HepG2 (cell line): ENCODE data around the gene OGFOD3. TPM values are rescaled to one million over a fixed set of nuclear protein-coding genes. Genes with fewer than 3 reads are reported as not detected.

Experiments
- CBX5 ChIP-seq: sonication (generic); formaldehyde crosslinking; IDR thresholded peaks from 2 replicates; pipeline ENCODE4 v1.4.0; 2020; ENCODE audit warnings: missing genetic modification reagents, borderline replicate concordance
- HNF1A ChIP-seq, 2 experiments: sonication (generic) in 1 of 2; formaldehyde crosslinking in 1 of 2; IDR thresholded peaks; 2 replicates each; pipeline versions ENCODE4 v1.4.0 to v1.6.1; 2016 to 2020; ENCODE audit warnings: borderline replicate concordance in 1 of 2, low read depth in 1 of 2, mild to moderate bottlenecking in 1 of 2, missing genetic modification reagents in 1 of 2
- HNRNPUL1 ChIP-seq: fragments of 200-400 bp; formaldehyde crosslinking; IDR thresholded peaks from 2 replicates; pipeline ENCODE4 v1.6.1; 2017; ENCODE audit warnings: low read depth, mild to moderate bottlenecking, low read length, moderate library complexity
- MAF1 ChIP-seq: sonication (generic); formaldehyde crosslinking; IDR thresholded peaks from 2 replicates; pipeline ENCODE4 v1.5.0; 2020; ENCODE audit warnings: missing genetic modification reagents, borderline replicate concordance
- MAFK ChIP-seq, 2 experiments: IDR thresholded peaks in 1 of 2; conservative IDR thresholded peaks in 1 of 2; 2 replicates each; pipeline ENCODE4 v1.6.1; 2011; ENCODE audit warnings: improper control_type of control experiment in 2 of 2, low read length in 2 of 2
- NCOA5 ChIP-seq: sonication (generic); formaldehyde crosslinking; IDR thresholded peaks from 2 replicates; pipeline ENCODE4 v1.4.0; 2020; ENCODE audit warnings: missing genetic modification reagents
- PPARG ChIP-seq: conservative IDR thresholded peaks from 2 replicates; pipeline ENCODE4 v1.6.1; 2016; ENCODE audit warnings: missing biosample characterization, missing genetic modification reagents
- TRIM24 ChIP-seq: sonication (generic); formaldehyde crosslinking; IDR thresholded peaks from 2 replicates; pipeline ENCODE4 v1.8.0; 2022; ENCODE audit warnings: mild to moderate bottlenecking, missing genetic modification reagents
- ZBTB40 ChIP-seq, 2 experiments: fragments of 450-650 bp in 1 of 2; sonication (generic) in 1 of 2; formaldehyde crosslinking in 1 of 2; IDR thresholded peaks; 2 replicates each; pipeline versions ENCODE4 v1.6.1 to v1.8.0; 2016 to 2022; ENCODE audit warnings: antibody characterized with exemption in 1 of 2, mild to moderate bottlenecking in 1 of 2, missing genetic modification reagents in 1 of 2
- ZBTB7A ChIP-seq: sonication (generic); formaldehyde crosslinking; IDR thresholded peaks from 2 replicates; pipeline ENCODE4 v1.8.0; 2022; ENCODE audit warnings: mild to moderate bottlenecking, missing genetic modification reagents
- ZMYM3 ChIP-seq: sonication (generic); formaldehyde crosslinking; IDR thresholded peaks from 2 replicates; pipeline ENCODE4 v1.5.1; 2020; ENCODE audit warnings: mild to moderate bottlenecking, missing genetic modification reagents
- ZNF205 ChIP-seq: IDR thresholded peaks from 2 replicates; pipeline ENCODE4 v1.6.1; 2018; ENCODE audit warnings: missing biosample characterization, missing genetic modification reagents
- ZNF746 ChIP-seq: sonication (generic); formaldehyde crosslinking; IDR thresholded peaks from 2 replicates; pipeline ENCODE4 v1.8.0; 2022; ENCODE audit warnings: mild to moderate bottlenecking, missing genetic modification reagents
- ZNF788 ChIP-seq: sonication (generic); formaldehyde crosslinking; IDR thresholded peaks from 2 replicates; pipeline ENCODE4 v1.5.0; 2020; ENCODE audit warnings: mild to moderate bottlenecking, missing genetic modification reagents, borderline replicate concordance
- polyA plus RNA-seq, 8 experiments: library from polyadenylated mRNA; depleted of rRNA in 3 of 8; stranded (reverse) in 7 of 8; unstranded in 1 of 8; fragments of >200 nt; fragmentation: Illumina TruSeq in 4 of 8; extraction: Trizol in 4 of 8; gene quantifications; 2 replicates each; pipeline versions ENCODE4 v1.2.1 to v1.2.3, GENCODE V29; 2011 to 2016; ENCODE audit warnings: low read depth in 4 of 8, missing spikeins in 1 of 8, mixed read lengths in 1 of 8; ENCODE audit not compliant: insufficient read depth in 1 of 8
- total RNA-seq, 5 experiments: library from RNA; depleted of rRNA; stranded (reverse); fragments of >200 nt; fragmentation: Illumina TruSeq; extraction: Trizol; gene quantifications; 2 replicates each; pipeline ENCODE4 v1.2.3, GENCODE V29; 2016; ENCODE audit warnings: low read depth in 1 of 5

OGFOD3 gene
- total and polyA plus RNA-seq, 2 of the 13 experiments (the other 11 are each of a cell fraction or from before 2014, with no cell fraction given) = 40.0 to 42.1 TPM

GRCh38 chr17:82450357-82451106, 32.1 kb upstream of the OGFOD3 start, which contains the start of gene CYBC1 (continued):
- TF ChIP-seq HNF1A (IDR thresholded peaks at IDR 0.05; ENCODE audit: low read depth) (no peak), HNF1A (CRISPR knock-in tag; IDR thresholded peaks at IDR 0.05; ENCODE audit: borderline replicate concordance) (peak; percentile 72), ZNF746 (CRISPR knock-in tag) (no peak), ZNF788 (CRISPR knock-in tag) (peak; percentile 79; the same call in 1 of the 2 replicates), HNRNPUL1 (no peak), ZBTB40 (IDR thresholded peaks at IDR 0.05) (no peak), ZBTB40 (CRISPR knock-in tag; IDR thresholded peaks at IDR 0.05) (peak; percentile 85), NCOA5 (CRISPR knock-in tag) (no peak), ZBTB7A (CRISPR knock-in tag) (no peak), ZNF205 (CRISPR knock-in tag) (0 out of 2 replicates have a peak, but pooled peaks have one; percentile 43), CBX5 (CRISPR knock-in tag) (no peak), MAF1 (no peak; the same call in 1 of the 2 replicates), MAFK (conservative IDR thresholded peaks at IDR 0.05 in 1 of 2, IDR thresholded peaks at IDR 0.05 in 1 of 2; ENCODE audit: low read length in 2 of 2) (no peak), ZMYM3 (CRISPR knock-in tag) (no peak; the same call in 1 of the 2 replicates), TRIM24 (no peak), PPARG (CRISPR knock-in tag) (no peak)
